ENCODE data around the gene RAB44.

DNA sequence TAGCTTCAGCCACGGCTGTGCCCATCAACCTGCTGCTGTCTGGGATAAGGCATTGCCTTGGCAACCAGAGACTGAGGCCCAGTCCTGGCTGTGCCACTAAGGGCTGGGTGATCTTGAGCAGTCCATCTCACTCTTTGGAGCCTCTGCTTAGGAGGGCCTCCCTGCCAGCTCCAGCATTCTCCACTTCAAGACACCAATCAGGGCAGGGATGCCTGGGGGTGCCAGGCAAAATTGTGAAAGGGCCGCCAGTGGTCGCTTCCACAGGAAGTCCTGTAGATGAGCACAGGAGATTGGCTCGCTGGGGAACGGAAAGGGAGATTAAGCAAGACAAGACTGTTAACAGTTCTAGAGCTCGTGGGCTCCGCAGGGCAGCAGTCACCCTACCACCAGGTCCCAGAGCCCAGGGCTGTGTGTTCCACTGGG lies at the start of gene RAB44:
- TF ChIP-seq YY1 (IDR thresholded peaks at IDR 0.05; ENCODE audit: insufficient read depth, insufficient read length) (no peak), ZNF274 (IDR thresholded peaks at IDR 0.05; ENCODE audit: low read depth, low read length) (no peak), SUZ12 (IDR thresholded peaks at IDR 0.05; ENCODE audit: extremely low read depth, insufficient read depth, insufficient read length) (no peak)
